ENCODE measurements around the gene TP53TG5. TPM values are rescaled to one million over a fixed set of nuclear protein-coding genes. Genes with fewer than 3 reads are reported as not detected.

The TP53TG5 gene
- total RNA-seq, 1 experiment from 2014 or later: not detected

GRCh38 chr20:45345104-45345936 is 32.8 kb downstream of the TP53TG5 start:
- ChIA-PET CTCF (interaction anchor here (2.0 kb wide), 1 partner anchor 17 kb away, joined by 14 read pairs; the partner anchor contains the start of gene SYS1), POLR2A (ENCODE audit: unreplicated experiment) (interaction anchor here (0.5 to 0.8 kb wide), 3 partner anchors 17 to 560 kb away, joined by 3 read pairs; partner anchors contain the start of gene SYS1)
- H2AFZ ChIP-seq (ENCODE audit: low read length): no peak overlapping the region
- no peaks in the 10 kb centered on the region for H3K9me2 ChIP-seq (replicated peaks; ENCODE audit: low read length)
- H3K9me3 ChIP-seq (ENCODE audit: low read length): no peaks in the 10 kb centered on the region
- H3K36me3 ChIP-seq (ENCODE audit: low read depth, low read length): peaks cover 12% of the 10 kb centered on the region
- peak; percentile 43 for ATAC-seq
- H3K27me3 ChIP-seq (ENCODE audit: low read length): no peaks in the 10 kb centered on the region
- peak; percentile 95 for DNase-seq
- H3K27ac ChIP-seq (ENCODE audit: low read length): peak overlapping the region; percentile 95
- H3K9ac ChIP-seq (ENCODE audit: low read length): peak overlapping the region; percentile 91
- H3K79me2 ChIP-seq (ENCODE audit: low read length): peaks cover 76% of the 10 kb centered on the region
- H3F3A ChIP-seq (ENCODE audit: low read length, unreplicated experiment): peaks cover 19% of the 10 kb centered on the region
- H3K4me1 ChIP-seq (ENCODE audit: insufficient read depth, low read length): peaks cover 73% of the 10 kb centered on the region
- peak overlapping the region; percentile 97 for H3K4me3 ChIP-seq (ENCODE audit: low read length)
- intact Hi-C loops (cut with micrococcal nuclease): loop anchor here (10.0 kb wide), 1 partner anchor 429 kb away; no protein-coding TSS in a partner anchor
- BruUV-seq (replicated peaks): no TSS peak
- no peak for TF ChIP-seq EZH2 (IDR thresholded peaks at IDR 0.05; ENCODE audit: low read length, unreplicated experiment)
- H4K20me1 ChIP-seq (ENCODE audit: low read length): peaks cover 43% of the 10 kb centered on the region
- H3K4me2 ChIP-seq (ENCODE audit: low read length): peak overlapping the region; percentile 98

GRCh38 chr20:45344168-45344860 is 33.8 kb downstream of the TP53TG5 start:
- Histone ChIP-seq H3K36me3 (ENCODE audit: low read depth, low read length) (peaks cover 20% of the 10 kb centered on the region), H2AFZ (ENCODE audit: low read length) (no peak overlapping the region), H3F3A (ENCODE audit: low read length, unreplicated experiment) (peaks cover 15% of the 10 kb centered on the region), H3K9ac (ENCODE audit: low read length) (peak overlapping the region; percentile 91), H4K20me1 (ENCODE audit: low read length) (peaks cover 43% of the 10 kb centered on the region), H3K9me2 (replicated peaks; ENCODE audit: low read length) (no peaks in the 10 kb centered on the region), H3K79me2 (ENCODE audit: low read length) (peaks cover 86% of the 10 kb centered on the region), H3K4me3 (ENCODE audit: low read length) (peak overlapping the region; percentile 97), H3K4me2 (ENCODE audit: low read length) (peak overlapping the region; percentile 98), H3K27me3 (ENCODE audit: low read length) (no peaks in the 10 kb centered on the region), H3K9me3 (ENCODE audit: low read length) (no peaks in the 10 kb centered on the region), H3K4me1 (ENCODE audit: insufficient read depth, low read length) (peaks cover 83% of the 10 kb centered on the region), H3K27ac (ENCODE audit: low read length) (peak overlapping the region; percentile 95)
- intact Hi-C loops (cut with micrococcal nuclease): loop anchor here (1.0 to 10.0 kb wide), 2 partner anchors 8 to 430 kb away; no protein-coding TSS in a partner anchor
- DNase-seq (peak; percentile 98), ATAC-seq (peak; percentile 57)
- ChIA-PET CTCF (interaction anchor here (1.4 to 2.0 kb wide), 2 partner anchors 18 to 22 kb away, joined by 8 to 14 read pairs; partner anchors contain the start of gene SYS1), POLR2A (ENCODE audit: unreplicated experiment) (interaction anchor here (0.6 to 1.0 kb wide), 7 partner anchors 15 to 651 kb away, joined by 3 to 5 read pairs (median 3); partner anchors contain the start of gene SYS1)
- BruUV-seq (replicated peaks): TSS peak; percentile 86
- TF ChIP-seq EZH2 (IDR thresholded peaks at IDR 0.05; ENCODE audit: low read length, unreplicated experiment) (no peak), EZH2phosphoT487 (IDR thresholded peaks at IDR 0.05; ENCODE audit: borderline replicate concordance, low read length) (no peak), CTCF (conservative IDR thresholded peaks at IDR 0.05; ENCODE audit: low read depth, low read length) (no peak)
